Neural progenitor cell (in vitro differentiated cells): ENCODE measurements around the gene ASTN1. TPM values are rescaled to one million over a fixed set of nuclear protein-coding genes. Genes with fewer than 3 reads are reported as not detected.

Experiments
- DNase-seq: peaks from one replicate; pipeline ENCODE4 v3.0.0-alpha.2; 2016; ENCODE audit warnings: low spot score
- H2AFZ ChIP-seq: fragments of 200-600 bp; sonication (generic); replicated peaks from 2 replicates; pipeline ENCODE4 v1.6.1; 2016; ENCODE audit warnings: antibody characterized with exemption
- H3F3A ChIP-seq: fragments of 200-600 bp; sonication (generic); 2 replicates; pipeline ENCODE4 v1.6.1; 2016; ENCODE audit warnings: antibody characterized with exemption, low read depth
- H3K27ac ChIP-seq: fragments of 200-600 bp; sonication (generic); 2 replicates; pipeline ENCODE4 v1.5.1; 2016; ENCODE audit warnings: mild to moderate bottlenecking
- H3K27me3 ChIP-seq: fragments of 200-600 bp; sonication (generic); 2 replicates; pipeline ENCODE4 v1.6.1; 2016; ENCODE audit warnings: mild to moderate bottlenecking, moderate library complexity
- H3K36me3 ChIP-seq: fragments of 200-600 bp; sonication (generic); 2 replicates; pipeline ENCODE4 v1.5.1; 2016
- H3K4me1 ChIP-seq: fragments of 200-600 bp; sonication (generic); 2 replicates; pipeline ENCODE4 v1.6.1; 2016; ENCODE audit warnings: mixed run types
- H3K4me2 ChIP-seq: fragments of 200-600 bp; sonication (generic); 2 replicates; pipeline ENCODE4 v1.6.1; 2016
- H3K4me3 ChIP-seq: fragments of 200-600 bp; sonication (generic); 2 replicates; pipeline ENCODE4 v1.5.1; 2016
- H3K79me2 ChIP-seq: fragments of 200-600 bp; sonication (generic); 2 replicates; pipeline ENCODE4 v1.6.1; 2016; ENCODE audit warnings: low read depth
- H3K9ac ChIP-seq: fragments of 200-600 bp; sonication (generic); 2 replicates; pipeline ENCODE4 v1.6.1; 2016
- H3K9me3 ChIP-seq: fragments of 200-600 bp; sonication (generic); 2 replicates; pipeline ENCODE4 v1.5.1; 2016; ENCODE audit warnings: low read depth
- H4K20me1 ChIP-seq: fragments of 200-600 bp; sonication (generic); 2 replicates; pipeline ENCODE4 v1.6.1; 2016; ENCODE audit warnings: low read depth
- H3K27ac Mint-ChIP-seq: 3 replicates; pipeline ENCODE4 v1.8.0; 2021; ENCODE audit warnings: mixed read lengths
- H3K27me3 Mint-ChIP-seq: 2 replicates; pipeline ENCODE4 v1.8.0; 2022; ENCODE audit warnings: low read depth, mild to moderate bottlenecking, inconsistent platforms, moderate library complexity, mixed read lengths; ENCODE audit not compliant: insufficient read depth
- H3K36me3 Mint-ChIP-seq: 3 replicates; pipeline ENCODE4 v1.8.0; 2021; ENCODE audit warnings: mixed read lengths
- H3K4me1 Mint-ChIP-seq: 3 replicates; pipeline ENCODE4 v1.8.0; 2021; ENCODE audit warnings: mixed read lengths
- H3K4me3 Mint-ChIP-seq: 3 replicates; pipeline ENCODE4 v1.8.0; 2021; ENCODE audit warnings: mild to moderate bottlenecking, moderate library complexity, mixed read lengths
- H3K9me3 Mint-ChIP-seq: 3 replicates; pipeline ENCODE4 v1.8.0; 2020; ENCODE audit warnings: mixed read lengths
- CTCF ChIP-seq: fragments of 200-600 bp; sonication (generic); IDR thresholded peaks from 2 replicates; pipeline ENCODE4 v1.5.1; 2017; ENCODE audit warnings: antibody characterized with exemption, mild to moderate bottlenecking
- EZH2 ChIP-seq: fragments of 200-600 bp; sonication (generic); IDR thresholded peaks from 2 replicates; pipeline ENCODE4 v1.6.1; 2017; ENCODE audit warnings: antibody characterized with exemption, mild to moderate bottlenecking, moderate library complexity
- EZH2phosphoT487 ChIP-seq: fragments of 200-600 bp; sonication (generic); IDR thresholded peaks from 2 replicates; pipeline ENCODE4 v1.6.1; 2017; ENCODE audit warnings: antibody characterized with exemption
- total RNA-seq: library from RNA; depleted of rRNA; stranded (reverse); fragments of >200 nt; gene quantifications from 2 replicates; pipeline ENCODE4 v1.2.3, GENCODE V29; 2015; ENCODE audit warnings: low replicate concordance

Gene ASTN1
- total RNA-seq, 1 donor from 2014 or later = 7.7 TPM

- Histone ChIP-seq H3K79me2 (no peaks in the 10 kb centered on the region), H3F3A (no peaks in the 10 kb centered on the region), H3K9me3 (no peaks in the 10 kb centered on the region), H4K20me1 (no peaks in the 10 kb centered on the region), H2AFZ (no peak overlapping the region), H3K27ac (no peak overlapping the region), H3K4me2 (no peak overlapping the region), H3K36me3 (no peaks in the 10 kb centered on the region), H3K4me1 (peaks cover 4% of the 10 kb centered on the region), H3K27me3 (no peaks in the 10 kb centered on the region), H3K4me3 (no peak overlapping the region), H3K9ac (no peak overlapping the region)
- no peak overlapping the region for H3K27ac Mint-ChIP-seq
- H3K4me1 Mint-ChIP-seq = peaks cover 6% of the 10 kb centered on the region
- H3K4me3 Mint-ChIP-seq = no peak overlapping the region
- H3K9me3 Mint-ChIP-seq = no peaks in the 10 kb centered on the region
- no peak for DNase-seq
- H3K27me3 Mint-ChIP-seq = no peaks in the 10 kb centered on the region
- TF ChIP-seq CTCF = no peak
- TF ChIP-seq EZH2phosphoT487 = no peak
- no peak for TF ChIP-seq EZH2
- H3K36me3 Mint-ChIP-seq = peaks cover 4% of the 10 kb centered on the region
These were observed 155.9 kb downstream of the ASTN1 start for GRCh38 chr1:177008653-177009052.

- peaks cover 6% of the 10 kb centered on the region for H3K4me1 Mint-ChIP-seq
- no peak overlapping the region for H3K27ac Mint-ChIP-seq
- peaks cover 3% of the 10 kb centered on the region for H3K27me3 Mint-ChIP-seq
- Histone ChIP-seq H3K36me3 (no peaks in the 10 kb centered on the region), H4K20me1 (no peaks in the 10 kb centered on the region), H3K4me3 (no peak overlapping the region), H3K27me3 (no peaks in the 10 kb centered on the region), H3K27ac (no peak overlapping the region), H3K4me1 (peaks cover 4% of the 10 kb centered on the region), H3F3A (no peaks in the 10 kb centered on the region), H3K4me2 (peak overlapping the region; percentile 27), H2AFZ (no peak overlapping the region), H3K79me2 (no peaks in the 10 kb centered on the region), H3K9ac (no peak overlapping the region), H3K9me3 (no peaks in the 10 kb centered on the region)
- TF ChIP-seq EZH2 (no peak), EZH2phosphoT487 (no peak), CTCF (no peak)
- no peak for DNase-seq
- H3K9me3 Mint-ChIP-seq = no peaks in the 10 kb centered on the region
- peaks cover 9% of the 10 kb centered on the region for H3K36me3 Mint-ChIP-seq
- H3K4me3 Mint-ChIP-seq = no peak overlapping the region
These were observed 156.9 kb downstream of the ASTN1 start for GRCh38 chr1:177007437-177008161.

- peaks cover 2% of the 10 kb centered on the region for H3K4me1 ChIP-seq
- no peak for DNase-seq
- Mint-ChIP-seq H3K9me3 (peaks cover 2% of the 10 kb centered on the region), H3K27me3 (peaks cover 6% of the 10 kb centered on the region), H3K36me3 (peaks cover 16% of the 10 kb centered on the region), H3K4me1 (peaks cover 16% of the 10 kb centered on the region), H3K27ac (no peak overlapping the region), H3K4me3 (no peak overlapping the region)
- H3F3A ChIP-seq = no peaks in the 10 kb centered on the region
- no peaks in the 10 kb centered on the region for H3K9me3 ChIP-seq
- H3K4me2 ChIP-seq = no peak overlapping the region
- no peak overlapping the region for H3K4me3 ChIP-seq
- no peak overlapping the region for H2AFZ ChIP-seq
- no peak overlapping the region for H3K27ac ChIP-seq
- no peak overlapping the region for H3K9ac ChIP-seq
- TF ChIP-seq EZH2 (no peak), EZH2phosphoT487 (no peak), CTCF (no peak)
- H3K36me3 ChIP-seq = no peaks in the 10 kb centered on the region
- H4K20me1 ChIP-seq = no peaks in the 10 kb centered on the region
- H3K27me3 ChIP-seq = no peaks in the 10 kb centered on the region
- no peaks in the 10 kb centered on the region for H3K79me2 ChIP-seq
These were observed 161.6 kb downstream of the ASTN1 start for GRCh38 chr1:177002891-177003290.
